ENCODE results near the gene MED8.

DNA sequence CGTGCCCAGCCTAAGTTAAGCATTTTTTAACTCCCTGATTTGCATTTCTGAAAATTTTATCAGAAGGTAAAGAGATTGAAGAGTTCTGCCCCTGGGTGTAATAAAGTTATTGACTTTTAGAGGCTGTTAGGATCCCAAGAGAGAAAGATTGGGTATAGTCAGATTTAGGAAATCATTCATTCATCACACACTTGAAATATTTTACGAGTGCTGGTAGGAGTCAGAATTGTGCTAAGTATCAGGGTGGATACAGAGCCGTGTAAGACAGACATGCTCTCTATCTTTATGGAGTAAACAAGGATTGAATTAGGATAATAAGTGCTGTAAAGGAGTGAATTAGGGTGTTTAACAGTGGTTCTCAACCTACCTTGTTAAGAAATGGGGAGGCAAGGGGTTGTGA, 3.1 kb upstream of the MED8 start:
- TF ChIP-seq, protein P1, sequence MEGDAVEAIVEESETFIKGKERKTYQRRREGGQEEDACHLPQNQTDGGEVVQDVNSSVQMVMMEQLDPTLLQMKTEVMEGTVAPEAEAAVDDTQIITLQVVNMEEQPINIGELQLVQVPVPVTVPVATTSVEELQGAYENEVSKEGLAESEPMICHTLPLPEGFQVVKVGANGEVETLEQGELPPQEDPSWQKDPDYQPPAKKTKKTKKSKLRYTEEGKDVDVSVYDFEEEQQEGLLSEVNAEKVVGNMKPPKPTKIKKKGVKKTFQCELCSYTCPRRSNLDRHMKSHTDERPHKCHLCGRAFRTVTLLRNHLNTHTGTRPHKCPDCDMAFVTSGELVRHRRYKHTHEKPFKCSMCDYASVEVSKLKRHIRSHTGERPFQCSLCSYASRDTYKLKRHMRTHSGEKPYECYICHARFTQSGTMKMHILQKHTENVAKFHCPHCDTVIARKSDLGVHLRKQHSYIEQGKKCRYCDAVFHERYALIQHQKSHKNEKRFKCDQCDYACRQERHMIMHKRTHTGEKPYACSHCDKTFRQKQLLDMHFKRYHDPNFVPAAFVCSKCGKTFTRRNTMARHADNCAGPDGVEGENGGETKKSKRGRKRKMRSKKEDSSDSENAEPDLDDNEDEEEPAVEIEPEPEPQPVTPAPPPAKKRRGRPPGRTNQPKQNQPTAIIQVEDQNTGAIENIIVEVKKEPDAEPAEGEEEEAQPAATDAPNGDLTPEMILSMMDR (IDR thresholded peaks at IDR 0.05) = no peak
- no peak for TF ChIP-seq POLR2A (IDR thresholded peaks at IDR 0.05; ENCODE audit: low read depth)
- no peak for TF ChIP-seq POLR2AphosphoS5 (IDR thresholded peaks at IDR 0.05)
- TF ChIP-seq EP300 (IDR thresholded peaks at IDR 0.05) = no peak
